ENCODE measurements around the gene IQGAP2.

The IQGAP2 gene

DNA sequence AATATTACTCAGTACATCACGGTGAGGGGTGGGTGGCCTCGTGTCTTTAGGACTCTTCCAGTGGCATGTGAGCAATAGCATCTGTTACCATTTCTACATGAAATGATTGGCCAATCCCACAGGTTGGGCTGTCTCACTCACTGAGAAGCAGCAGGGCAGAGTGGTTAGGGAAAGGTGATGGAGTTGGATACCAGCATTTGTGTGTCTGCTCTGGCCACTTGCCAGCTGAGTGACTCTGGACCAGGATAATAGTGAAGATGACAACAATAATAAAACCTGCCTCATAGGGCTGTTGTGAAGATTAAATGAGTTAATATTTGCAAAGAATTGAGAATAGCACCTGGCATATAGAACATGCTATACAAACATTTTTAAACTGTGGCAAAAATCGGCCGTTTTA is 42.0 kb downstream of the IQGAP2 start:
- Histone ChIP-seq H3K79me2 (ENCODE audit: insufficient read depth, low read length) (no peaks in the 10 kb centered on the region), H4K20me1 (ENCODE audit: low read depth, low read length) (no peaks in the 10 kb centered on the region)
- TF ChIP-seq CTCF (IDR thresholded peaks at IDR 0.05; ENCODE audit: insufficient read depth, low read length, poor library complexity, severe bottlenecking) = no peak
- no peak for TF ChIP-seq EZH2phosphoT487 (conservative IDR thresholded peaks at IDR 0.05; ENCODE audit: low read length)

GRCh38 chr5:76445830-76446229 is 42.7 kb downstream of the IQGAP2 start:
- Histone ChIP-seq H3K27me3 (ENCODE audit: low read length) (no peaks in the 10 kb centered on the region), H3K9me3 (ENCODE audit: insufficient read depth, low read length) (no peaks in the 10 kb centered on the region), H2AFZ (ENCODE audit: low read depth, low read length, severe bottlenecking) (no peak overlapping the region), H3K4me2 (ENCODE audit: low read depth, low read length, poor library complexity, severe bottlenecking) (no peak overlapping the region), H3K79me2 (ENCODE audit: insufficient read depth, low read length) (no peaks in the 10 kb centered on the region), H3K4me3 (ENCODE audit: insufficient read depth, low read length, poor library complexity, severe bottlenecking) (no peak overlapping the region), H3K27ac (ENCODE audit: low read depth, low read length) (no peak overlapping the region), H3K36me3 (ENCODE audit: low read length) (no peaks in the 10 kb centered on the region), H3K9me2 (replicated peaks; ENCODE audit: insufficient read depth, low read length) (no peaks in the 10 kb centered on the region), H3K9ac (ENCODE audit: low read length) (no peak overlapping the region), H4K20me1 (ENCODE audit: low read depth, low read length) (no peaks in the 10 kb centered on the region), H3F3A (ENCODE audit: insufficient read depth) (no peaks in the 10 kb centered on the region)
- TF ChIP-seq EZH2phosphoT487 (conservative IDR thresholded peaks at IDR 0.05; ENCODE audit: low read length) (no peak), CTCF (IDR thresholded peaks at IDR 0.05; ENCODE audit: insufficient read depth, low read length, poor library complexity, severe bottlenecking) (no peak)

More for the DNA sequence above, 42.0 kb downstream of the IQGAP2 start:
- no peak overlapping the region for H2AFZ ChIP-seq (ENCODE audit: low read depth, low read length, severe bottlenecking)
- no peak overlapping the region for H3K4me2 ChIP-seq (ENCODE audit: low read depth, low read length, poor library complexity, severe bottlenecking)
- no peaks in the 10 kb centered on the region for H3F3A ChIP-seq (ENCODE audit: insufficient read depth)
- no peak overlapping the region for H3K27ac ChIP-seq (ENCODE audit: low read depth, low read length)
- H3K9ac ChIP-seq (ENCODE audit: low read length) = no peak overlapping the region
- no peaks in the 10 kb centered on the region for H3K27me3 ChIP-seq (ENCODE audit: low read length)
- H3K9me2 ChIP-seq (replicated peaks; ENCODE audit: insufficient read depth, low read length) = no peaks in the 10 kb centered on the region
- no peak overlapping the region for H3K4me3 ChIP-seq (ENCODE audit: insufficient read depth, low read length, poor library complexity, severe bottlenecking)
- H3K9me3 ChIP-seq (ENCODE audit: insufficient read depth, low read length) = no peaks in the 10 kb centered on the region
- H3K36me3 ChIP-seq (ENCODE audit: low read length) = no peaks in the 10 kb centered on the region

- Histone ChIP-seq H3K9me3 (ENCODE audit: insufficient read depth, low read length) (no peaks in the 10 kb centered on the region), H3K27me3 (ENCODE audit: low read length) (no peaks in the 10 kb centered on the region), H3K27ac (ENCODE audit: low read depth, low read length) (no peak overlapping the region), H3K79me2 (ENCODE audit: insufficient read depth, low read length) (no peaks in the 10 kb centered on the region), H3K36me3 (ENCODE audit: low read length) (no peaks in the 10 kb centered on the region), H3K4me3 (ENCODE audit: insufficient read depth, low read length, poor library complexity, severe bottlenecking) (no peak overlapping the region), H4K20me1 (ENCODE audit: low read depth, low read length) (no peaks in the 10 kb centered on the region), H3K4me2 (ENCODE audit: low read depth, low read length, poor library complexity, severe bottlenecking) (no peak overlapping the region), H3K9me2 (replicated peaks; ENCODE audit: insufficient read depth, low read length) (no peaks in the 10 kb centered on the region), H3K9ac (ENCODE audit: low read length) (no peak overlapping the region), H3F3A (ENCODE audit: insufficient read depth) (no peaks in the 10 kb centered on the region), H2AFZ (ENCODE audit: low read depth, low read length, severe bottlenecking) (no peak overlapping the region)
- TF ChIP-seq CTCF (IDR thresholded peaks at IDR 0.05; ENCODE audit: insufficient read depth, low read length, poor library complexity, severe bottlenecking) (no peak), EZH2phosphoT487 (conservative IDR thresholded peaks at IDR 0.05; ENCODE audit: low read length) (no peak)
Observed at GRCh38 chr5:76446776-76447175, 43.7 kb downstream of the IQGAP2 start.

All from SU-DHL-6 (cell line).